NCI-H146 (cell line): ENCODE measurements around the gene CD83.
"Not testable (repeated sequence)": the region's sequence is repeated elsewhere in the genome, so short reads cannot be mapped to it uniquely, and the experiment has no call there.

Source experiments
- DNase-seq: peaks from one replicate; lab custom pipeline; 2025; lab: John Stamatoyannopoulos, UW

CD83 gene

GRCh38 chr6:14147891-14148290 is 30.3 kb downstream of the CD83 start:
- DNase-seq = no peak

- DNase-seq = no peak
Measured at GRCh38 chr6:14148471-14148870, 30.9 kb downstream of the CD83 start.

- peak; percentile 4 for DNase-seq
Measured at GRCh38 chr6:14149053-14149738, 31.6 kb downstream of the CD83 start.

GRCh38 chr6:14149739-14150130 is 32.2 kb downstream of the CD83 start:
- DNase-seq = no peak

- DNase-seq = not testable (repeated sequence)
Measured at GRCh38 chr6:14151300-14151699, 33.7 kb downstream of the CD83 start.

DNA sequence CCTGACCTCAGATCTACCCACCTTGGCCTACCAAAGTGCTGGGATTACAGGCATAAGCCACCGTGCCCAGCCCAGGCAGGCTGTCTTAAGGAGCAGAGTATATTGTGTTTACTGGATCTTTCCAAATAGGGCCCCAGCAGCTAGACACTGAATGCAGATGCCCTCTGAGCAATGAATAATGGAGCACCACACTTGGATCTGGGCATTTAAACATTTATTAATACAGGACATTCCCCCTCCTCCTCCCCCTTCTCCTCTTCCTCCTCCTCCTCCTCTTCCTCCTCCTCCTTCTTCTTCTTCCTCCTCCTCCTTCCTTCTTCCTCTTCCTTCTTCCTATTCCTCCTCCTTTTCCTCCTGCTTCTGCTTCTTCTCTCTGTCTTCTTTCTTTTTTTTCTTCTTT is 34.2 kb downstream of the CD83 start:
- no peak for DNase-seq

- DNase-seq = no peak
Measured at GRCh38 chr6:14153228-14153627, 35.7 kb downstream of the CD83 start.

DNA sequence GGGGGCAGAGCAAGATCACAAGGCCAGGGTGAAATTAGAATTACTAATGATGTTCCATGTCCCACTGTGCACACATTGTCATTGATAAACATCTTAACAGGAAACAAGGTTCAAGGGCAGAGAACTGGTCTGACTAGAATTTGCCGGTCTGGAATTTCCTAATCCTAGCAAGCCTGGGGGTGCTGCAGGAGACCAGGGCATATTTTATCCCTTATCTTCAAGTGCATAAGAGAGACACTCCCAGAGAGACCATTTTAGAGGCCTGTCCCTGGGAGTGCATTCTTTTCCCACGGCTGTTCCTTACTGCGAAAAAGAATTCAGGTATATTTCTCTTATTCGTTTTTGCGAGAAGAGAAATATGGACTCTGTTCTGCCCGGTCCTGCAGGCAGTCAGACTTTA is 41.5 kb downstream of the CD83 start:
- no peak for DNase-seq

- DNase-seq = no peak
Measured at GRCh38 chr6:14162826-14163225, 45.3 kb downstream of the CD83 start.

GRCh38 chr6:14165091-14165490 is 47.5 kb downstream of the CD83 start:
- no peak for DNase-seq

DNA sequence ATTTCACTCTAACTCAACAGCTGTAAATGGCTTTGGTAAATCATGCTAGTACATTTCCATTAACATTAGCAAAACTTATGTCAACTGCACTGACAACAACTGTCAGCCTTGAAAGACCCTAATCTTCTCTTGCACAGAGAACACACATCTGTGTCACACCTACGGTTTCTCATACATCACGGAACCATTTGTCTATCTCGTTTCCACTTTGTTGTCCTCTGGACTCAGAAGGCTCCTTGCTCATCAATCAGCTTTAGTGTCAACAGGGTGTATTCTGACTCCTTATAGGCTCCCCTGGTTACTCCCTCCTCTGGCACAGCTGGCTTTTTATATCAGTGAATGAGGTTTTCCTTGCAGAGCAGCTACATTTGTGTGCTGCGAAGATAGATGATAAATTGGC is 49.3 kb downstream of the CD83 start:
- DNase-seq = no peak

GRCh38 chr6:14170128-14170527 is 52.6 kb downstream of the CD83 start:
- no peak for DNase-seq

DNA sequence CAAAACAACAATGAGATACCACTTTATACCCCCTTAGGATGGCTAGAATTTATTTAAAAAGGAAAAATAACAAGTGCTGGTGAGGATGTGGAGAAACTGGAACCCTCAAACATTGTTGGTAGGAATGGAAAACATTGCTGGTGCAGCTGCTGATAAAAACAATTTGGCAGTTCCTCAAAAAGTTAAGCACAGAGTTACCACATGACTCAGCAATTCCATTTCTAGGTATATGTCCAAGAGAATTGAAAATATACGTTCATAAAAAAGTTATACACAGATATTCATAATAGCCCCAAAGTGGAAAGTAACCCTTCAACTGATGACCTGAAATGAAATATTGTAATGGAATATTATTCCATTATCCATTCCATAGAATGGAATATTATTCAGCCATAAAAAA is 55.0 kb downstream of the CD83 start:
- DNase-seq = no peak

DNA sequence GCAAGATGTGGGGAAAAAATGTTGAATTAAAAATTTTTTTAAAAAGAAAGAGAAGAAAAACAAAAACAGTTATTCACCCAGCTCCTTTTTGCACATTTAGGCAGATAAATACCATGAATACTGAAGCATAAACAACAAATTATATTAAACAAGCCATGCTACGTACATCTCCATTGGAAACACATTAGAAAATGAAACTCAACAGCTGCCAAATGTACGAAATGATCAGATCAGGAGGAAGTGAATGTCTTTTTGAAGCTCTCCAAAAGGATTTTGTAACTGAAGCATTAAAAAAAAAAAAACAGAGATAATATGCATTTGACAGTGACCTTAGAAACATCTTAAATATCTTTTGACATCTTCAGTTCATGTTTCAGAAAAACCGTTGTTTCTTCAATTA is 56.7 kb downstream of the CD83 start:
- DNase-seq = no peak

- DNase-seq = no peak
Measured at GRCh38 chr6:14174996-14175395, 57.4 kb downstream of the CD83 start.

GRCh38 chr6:14176429-14176828 is 58.9 kb downstream of the CD83 start:
- DNase-seq = no peak

GRCh38 chr6:14177413-14178082 is 60.0 kb downstream of the CD83 start:
- no peak for DNase-seq

DNA sequence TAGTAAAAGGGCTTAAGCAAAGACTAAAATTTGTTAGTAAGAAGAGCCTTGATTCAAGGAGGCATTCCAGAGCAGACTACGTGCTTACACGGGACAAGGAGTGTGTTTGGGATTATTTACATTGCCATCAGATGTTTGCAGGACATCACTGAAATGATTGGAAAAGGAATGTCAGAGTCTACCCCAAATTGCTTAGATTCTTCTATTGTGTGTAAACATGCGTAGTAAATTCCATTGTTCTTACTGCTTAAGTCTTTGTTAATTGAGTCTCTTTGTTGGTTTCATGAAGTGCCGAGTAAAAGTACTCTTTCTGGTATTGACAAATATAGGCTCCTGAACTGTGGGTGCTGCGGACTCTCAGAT is 60.5 kb downstream of the CD83 start:
- no peak for DNase-seq

DNA sequence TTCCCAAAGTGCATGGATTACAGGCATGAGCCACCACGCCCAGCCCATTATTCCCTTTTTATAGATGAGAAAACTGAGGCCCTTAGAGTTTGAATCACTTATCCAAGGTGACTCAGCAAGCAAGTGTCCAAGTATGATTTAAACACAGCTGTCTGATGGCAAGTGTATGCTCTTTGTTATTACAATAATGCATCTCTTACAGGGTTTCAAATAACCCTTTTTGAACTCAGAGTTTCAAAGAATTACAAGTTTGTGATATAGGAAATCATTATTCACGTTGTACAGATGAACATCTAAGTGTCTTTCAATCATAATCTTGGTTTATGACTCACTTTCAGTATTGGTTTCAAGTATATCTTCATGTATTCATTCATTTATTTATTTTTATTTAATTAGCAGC is 63.0 kb downstream of the CD83 start:
- DNase-seq = no peak

DNA sequence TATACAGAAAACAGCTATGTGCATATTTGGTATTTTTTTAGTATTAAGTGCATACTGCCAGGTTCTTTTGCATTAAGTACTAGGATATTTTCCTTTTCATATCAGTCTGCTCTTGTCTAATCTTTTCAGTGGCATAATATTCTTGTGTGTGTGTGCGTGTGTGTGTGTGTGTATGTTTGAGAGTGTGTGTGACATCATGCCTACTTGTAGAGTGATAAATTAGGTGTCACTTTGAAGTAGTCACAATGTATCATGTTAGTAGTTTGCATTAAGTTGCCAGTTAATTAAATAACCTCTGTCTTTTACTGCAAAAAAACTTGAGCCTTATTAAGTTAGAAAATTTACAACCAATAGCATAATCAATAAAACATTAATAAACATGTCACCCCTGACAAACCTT is 65.3 kb downstream of the CD83 start:
- no peak for DNase-seq
